ENCODE data around the gene CHID1.

- TF ChIP-seq CTCF (conservative IDR thresholded peaks at IDR 0.05; ENCODE audit: low read length), result no peak
- TF ChIP-seq EZH2phosphoT487 (IDR thresholded peaks at IDR 0.05; ENCODE audit: borderline replicate concordance, low read depth, low read length), result no peak
Measured at GRCh38 chr11:880447-880846, 30.2 kb downstream of the CHID1 start.

All from OCI-LY7 (cell line).